ENCODE measurements around the gene TP63. TPM values are rescaled to one million over a fixed set of nuclear protein-coding genes. Genes with fewer than 3 reads are reported as not detected.

The TP63 gene
- total RNA-seq, 2 donors from 2014 or later: not detected

DNA sequence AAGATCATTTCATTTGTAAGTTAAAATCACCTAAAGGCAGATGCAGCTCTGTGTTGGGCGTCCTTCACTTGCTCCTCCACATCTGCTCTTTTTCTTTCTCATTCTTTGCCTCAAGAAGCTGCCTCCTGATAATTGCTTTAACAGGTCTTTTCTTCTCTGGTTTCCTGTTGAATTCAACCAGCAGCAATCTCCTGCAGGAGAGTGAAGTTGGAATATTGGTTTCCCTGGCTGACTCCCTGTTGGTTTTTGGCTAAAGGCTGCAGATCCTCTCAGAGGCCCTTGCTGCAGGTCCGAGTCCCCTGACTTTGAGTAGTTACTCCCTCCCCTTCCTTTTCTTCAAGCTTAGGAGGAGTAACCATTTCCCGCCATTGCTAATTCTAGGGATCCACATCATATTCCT, 4.2 kb downstream of the TP63 start:
- intact Hi-C loops (cut with DNase I): no loop called here
- no peak overlapping the region for H3K9ac ChIP-seq (ENCODE audit: low read depth in 2 of 2, low read length in 2 of 2)

DNA sequence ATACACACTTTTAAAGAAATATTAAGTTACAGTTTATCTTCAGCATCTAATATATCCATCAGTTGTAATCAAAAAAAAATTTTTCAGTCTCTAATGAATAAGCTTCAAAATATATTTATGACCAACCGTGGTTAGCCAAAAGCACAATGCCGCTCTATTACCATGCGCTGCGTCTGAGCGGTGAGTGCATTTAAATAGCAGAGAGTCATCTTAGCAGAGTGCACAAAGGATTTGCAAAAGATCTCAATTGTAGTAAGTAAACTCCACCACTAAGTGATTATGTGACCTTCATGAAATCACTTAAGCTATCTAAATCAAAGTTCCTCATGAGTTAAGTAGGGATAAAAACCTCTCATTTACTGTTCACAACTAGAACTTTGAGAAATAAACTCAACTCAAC, 4.9 kb downstream of the TP63 start:
- Histone ChIP-seq H3K36me3 (no peaks in the 10 kb centered on the region), H3K4me1 (no peaks in the 10 kb centered on the region), H3K27me3 (no peaks in the 10 kb centered on the region), H3K27ac (no peak overlapping the region), H3K9ac (ENCODE audit: low read depth in 2 of 2, low read length in 2 of 2) (no peak overlapping the region), H3K4me3 (no peak overlapping the region), H3K9me3 (no peaks in the 10 kb centered on the region)
- intact Hi-C loops (cut with DNase I): no loop called here
- no peak for DNase-seq
- TF ChIP-seq, protein P1, sequence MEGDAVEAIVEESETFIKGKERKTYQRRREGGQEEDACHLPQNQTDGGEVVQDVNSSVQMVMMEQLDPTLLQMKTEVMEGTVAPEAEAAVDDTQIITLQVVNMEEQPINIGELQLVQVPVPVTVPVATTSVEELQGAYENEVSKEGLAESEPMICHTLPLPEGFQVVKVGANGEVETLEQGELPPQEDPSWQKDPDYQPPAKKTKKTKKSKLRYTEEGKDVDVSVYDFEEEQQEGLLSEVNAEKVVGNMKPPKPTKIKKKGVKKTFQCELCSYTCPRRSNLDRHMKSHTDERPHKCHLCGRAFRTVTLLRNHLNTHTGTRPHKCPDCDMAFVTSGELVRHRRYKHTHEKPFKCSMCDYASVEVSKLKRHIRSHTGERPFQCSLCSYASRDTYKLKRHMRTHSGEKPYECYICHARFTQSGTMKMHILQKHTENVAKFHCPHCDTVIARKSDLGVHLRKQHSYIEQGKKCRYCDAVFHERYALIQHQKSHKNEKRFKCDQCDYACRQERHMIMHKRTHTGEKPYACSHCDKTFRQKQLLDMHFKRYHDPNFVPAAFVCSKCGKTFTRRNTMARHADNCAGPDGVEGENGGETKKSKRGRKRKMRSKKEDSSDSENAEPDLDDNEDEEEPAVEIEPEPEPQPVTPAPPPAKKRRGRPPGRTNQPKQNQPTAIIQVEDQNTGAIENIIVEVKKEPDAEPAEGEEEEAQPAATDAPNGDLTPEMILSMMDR (IDR thresholded peaks at IDR 0.05): no peak

More for the DNA sequence above, 4.2 kb downstream of the TP63 start:
- H3K9me3 ChIP-seq: no peaks in the 10 kb centered on the region
- TF ChIP-seq, protein P1 (IDR thresholded peaks at IDR 0.05): no peak
- no peak for DNase-seq
- H3K27ac ChIP-seq: no peak overlapping the region
- no peaks in the 10 kb centered on the region for H3K4me1 ChIP-seq
- no peak overlapping the region for H3K4me3 ChIP-seq
- no peaks in the 10 kb centered on the region for H3K36me3 ChIP-seq
- no peaks in the 10 kb centered on the region for H3K27me3 ChIP-seq

DNA sequence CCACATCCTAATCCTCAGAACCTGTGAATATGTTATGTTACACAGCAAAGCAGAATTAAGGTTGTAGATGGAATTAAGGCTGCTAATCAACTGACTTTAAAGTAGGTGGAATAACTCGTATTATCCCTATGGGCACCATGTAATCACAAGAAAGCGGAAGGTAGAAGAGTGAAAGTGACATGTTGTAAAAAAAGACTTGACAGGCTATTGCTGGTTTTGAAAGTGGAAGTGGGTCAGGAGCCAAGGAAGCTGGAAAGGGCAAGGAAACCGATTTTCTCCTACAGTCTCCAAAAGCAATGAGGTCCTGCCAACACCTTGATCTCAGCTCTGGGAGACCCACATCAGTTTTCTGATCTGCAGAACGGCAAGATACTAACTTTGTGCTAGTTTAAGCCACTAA, 6.6 kb downstream of the TP63 start:
- no peaks in the 10 kb centered on the region for H3K4me1 ChIP-seq
- no peaks in the 10 kb centered on the region for H3K36me3 ChIP-seq
- intact Hi-C loops (cut with DNase I): no loop called here
- no peaks in the 10 kb centered on the region for H3K27me3 ChIP-seq
- no peak overlapping the region for H3K9ac ChIP-seq (ENCODE audit: low read depth in 2 of 2, low read length in 2 of 2)
- no peak overlapping the region for H3K4me3 ChIP-seq
- no peaks in the 10 kb centered on the region for H3K9me3 ChIP-seq
- TF ChIP-seq, protein P1 (IDR thresholded peaks at IDR 0.05): no peak
- H3K27ac ChIP-seq: no peak overlapping the region
- DNase-seq: no peak

DNA sequence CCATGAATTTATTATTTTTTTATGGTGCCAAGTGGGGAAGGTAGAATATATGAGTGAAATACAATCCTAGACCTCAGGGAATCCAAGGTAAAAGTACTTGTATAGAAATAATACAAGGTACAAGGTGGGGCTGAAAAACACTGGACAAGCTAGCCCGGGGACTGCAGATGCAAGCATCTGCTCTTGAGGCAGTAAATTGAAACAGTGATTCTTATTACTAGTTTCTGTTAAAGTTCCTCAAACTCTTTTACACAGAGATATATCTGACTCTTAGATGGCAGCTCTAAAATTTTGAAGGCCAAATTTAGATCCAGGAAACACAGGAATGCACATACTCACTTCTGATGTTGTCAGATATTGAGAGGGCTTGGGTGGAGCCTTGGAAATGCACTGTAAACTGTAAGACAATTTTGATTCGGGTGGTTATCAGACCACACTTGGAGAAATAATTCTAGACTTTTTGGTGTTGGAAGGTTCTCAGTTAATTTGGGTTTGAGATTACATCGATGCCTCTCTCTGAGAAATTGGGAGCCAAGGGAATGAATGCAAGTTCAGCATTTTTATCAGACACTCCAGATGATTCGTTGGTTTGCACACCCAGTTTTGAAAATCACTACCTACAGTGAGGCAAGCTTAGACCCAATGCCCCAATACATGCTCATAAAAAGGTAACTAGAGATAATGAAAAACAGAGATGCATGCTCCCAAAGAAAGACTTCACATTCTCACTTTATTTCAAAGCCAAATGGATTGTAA, 7.3 kb downstream of the TP63 start:
- H3K27me3 ChIP-seq: no peaks in the 10 kb centered on the region
- intact Hi-C loops (cut with DNase I): no loop called here
- no peak overlapping the region for H3K27ac ChIP-seq
- no peaks in the 10 kb centered on the region for H3K9me3 ChIP-seq
- no peak for DNase-seq
- H3K36me3 ChIP-seq: no peaks in the 10 kb centered on the region
- TF ChIP-seq, protein P1 (IDR thresholded peaks at IDR 0.05): no peak
- H3K4me1 ChIP-seq: no peaks in the 10 kb centered on the region
- no peak overlapping the region for H3K9ac ChIP-seq (ENCODE audit: low read depth in 2 of 2, low read length in 2 of 2)
- H3K4me3 ChIP-seq: no peak overlapping the region

DNA sequence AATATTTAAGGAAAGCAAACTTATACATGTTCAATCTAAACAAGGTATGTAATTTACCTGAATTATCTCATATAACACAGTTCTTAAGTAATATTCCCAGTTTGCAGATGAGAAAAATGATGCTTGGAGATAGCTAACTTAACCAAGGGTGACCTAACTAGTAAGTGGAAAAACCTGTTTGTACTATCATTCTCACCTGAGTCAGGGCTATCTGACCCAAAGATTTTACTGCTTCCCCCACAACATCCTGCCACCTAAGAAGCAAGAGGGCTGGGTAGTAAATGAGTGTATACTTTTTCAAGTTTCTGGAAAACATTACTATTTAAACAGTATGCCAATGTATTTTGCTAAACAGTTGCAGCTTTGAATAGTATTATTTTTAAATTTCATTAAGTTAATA, 10.6 kb downstream of the TP63 start:
- no peaks in the 10 kb centered on the region for H3K4me1 ChIP-seq
- H3K27me3 ChIP-seq: no peaks in the 10 kb centered on the region
- intact Hi-C loops (cut with DNase I): no loop called here
- H3K4me3 ChIP-seq: no peak overlapping the region
- H3K9me3 ChIP-seq: no peaks in the 10 kb centered on the region
- no peak overlapping the region for H3K27ac ChIP-seq
- no peak overlapping the region for H3K9ac ChIP-seq (ENCODE audit: low read depth in 2 of 2, low read length in 2 of 2)
- TF ChIP-seq, protein P1 (IDR thresholded peaks at IDR 0.05): no peak
- no peak for DNase-seq
- no peaks in the 10 kb centered on the region for H3K36me3 ChIP-seq

Data from colonic mucosa (tissue), 4 donors.